GM04503 (cell line): ENCODE results near the gene FLT3.
"Not testable (repeated sequence)": the region's sequence is repeated elsewhere in the genome, so short reads cannot be mapped to it uniquely, and the experiment has no call there.

Experiments used
- DNase-seq: peaks from one replicate; pipeline ENCODE4 v3.0.0-alpha.2; 2012; ENCODE audit warnings: low read depth

The FLT3 gene

GRCh38 chr13:28099396-28100149 is 803 bp downstream of the FLT3 start:
- DNase-seq, result no peak

- DNase-seq, result no peak
Measured at GRCh38 chr13:28097503-28097902, 2.9 kb downstream of the FLT3 start.

- DNase-seq, result no peak
Measured at GRCh38 chr13:28094306-28094705, 6.1 kb downstream of the FLT3 start.

GRCh38 chr13:28093881-28094280 is 6.5 kb downstream of the FLT3 start:
- DNase-seq, result no peak

- DNase-seq, result no peak
Measured at GRCh38 chr13:28092431-28092830, 7.9 kb downstream of the FLT3 start.

GRCh38 chr13:28089065-28089464 is 11.3 kb downstream of the FLT3 start:
- DNase-seq, result no peak

- not testable (repeated sequence) for DNase-seq
Measured at GRCh38 chr13:28077820-28078219, 22.6 kb downstream of the FLT3 start.

- DNase-seq, result no peak
Measured at GRCh38 chr13:28077231-28077630, 23.1 kb downstream of the FLT3 start.

GRCh38 chr13:28071424-28071823 is 29.0 kb downstream of the FLT3 start:
- DNase-seq, result no peak

- DNase-seq, result no peak
Measured at GRCh38 chr13:28067491-28067890, 32.9 kb downstream of the FLT3 start.

- no peak for DNase-seq
Measured at GRCh38 chr13:28058866-28059613, 41.3 kb downstream of the FLT3 start.

- DNase-seq, result no peak
Measured at GRCh38 chr13:28056970-28057712, 43.2 kb downstream of the FLT3 start.

- DNase-seq, result no peak
Measured at GRCh38 chr13:28056426-28056825, 44.0 kb downstream of the FLT3 start.

- no peak for DNase-seq
Measured at GRCh38 chr13:28055357-28055756, 45.0 kb downstream of the FLT3 start.

GRCh38 chr13:28052945-28053344 is 47.4 kb downstream of the FLT3 start:
- no peak for DNase-seq

- DNase-seq, result no peak
Measured at GRCh38 chr13:28049880-28050875, 50.2 kb downstream of the FLT3 start.

GRCh38 chr13:28049215-28049614 is 51.2 kb downstream of the FLT3 start:
- no peak for DNase-seq

- no peak for DNase-seq
Measured at GRCh38 chr13:28048768-28049167, 51.6 kb downstream of the FLT3 start.

- DNase-seq, result no peak
Measured at GRCh38 chr13:28047757-28048388, 52.5 kb downstream of the FLT3 start.

- no peak for DNase-seq
Measured at GRCh38 chr13:28046981-28047380, 53.4 kb downstream of the FLT3 start.

GRCh38 chr13:28045861-28046260 is 54.5 kb downstream of the FLT3 start:
- DNase-seq, result no peak
